GM18511 (cell line): ENCODE measurements around the gene SLC15A3.

Experiments used
- ATAC-seq: cut with Tn5 transposase; IDR thresholded peaks from one replicate; pipeline ENCODE4 v1.9.1; 2021; ENCODE audit warnings: mild to moderate bottlenecking, moderate library complexity; ENCODE audit not compliant: unreplicated experiment

The SLC15A3 gene

DNA sequence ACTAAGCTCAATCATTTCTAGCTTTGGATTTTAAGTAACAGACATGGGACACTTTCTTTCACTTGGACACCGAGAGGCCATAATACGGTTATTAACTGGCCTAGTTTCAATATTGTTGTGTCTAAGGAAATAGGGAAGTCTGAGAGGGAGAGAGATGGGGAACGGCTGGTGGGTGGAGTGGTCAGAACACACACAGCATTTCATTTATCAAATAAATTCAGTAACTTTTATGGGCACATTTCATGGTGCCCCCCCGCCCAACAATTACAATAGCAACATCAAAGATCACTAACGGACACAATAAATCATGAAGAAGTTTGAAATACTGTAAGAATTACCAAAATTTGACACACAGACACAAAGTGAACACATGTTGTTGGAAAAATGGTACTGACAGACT, 56.3 kb downstream of the SLC15A3 start:
- ATAC-seq = no peak

DNA sequence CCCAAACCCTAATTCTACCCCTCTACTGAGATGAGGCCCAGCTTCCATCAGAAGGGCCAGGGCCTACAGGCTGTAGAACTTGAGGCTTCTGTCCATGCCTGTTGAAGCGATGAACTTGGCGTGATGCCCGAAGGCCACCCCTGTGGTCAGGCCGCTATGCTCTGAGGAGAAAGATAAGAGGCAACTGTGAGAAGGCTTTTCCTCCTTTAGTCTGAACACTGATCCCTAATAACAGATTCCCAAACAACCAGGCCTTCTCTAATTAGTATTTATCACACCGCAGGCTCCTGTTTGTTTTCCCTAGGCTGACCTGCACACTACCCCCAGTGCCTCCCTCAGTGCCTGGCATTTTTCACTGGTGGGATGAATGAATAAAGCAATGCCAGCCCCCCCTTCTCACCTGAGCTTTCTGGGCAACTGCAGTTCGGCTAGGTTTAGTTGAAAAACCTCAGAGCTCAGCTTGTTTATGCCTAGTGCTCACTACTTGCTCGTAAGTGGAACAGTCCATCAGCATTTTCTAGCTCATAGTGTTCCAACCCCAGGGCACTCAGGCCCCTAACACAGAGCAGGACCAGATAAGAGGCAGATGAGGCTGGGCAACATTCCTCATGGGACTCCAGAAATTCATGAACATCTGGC, 60.8 kb downstream of the SLC15A3 start:
- ATAC-seq = no peak

DNA sequence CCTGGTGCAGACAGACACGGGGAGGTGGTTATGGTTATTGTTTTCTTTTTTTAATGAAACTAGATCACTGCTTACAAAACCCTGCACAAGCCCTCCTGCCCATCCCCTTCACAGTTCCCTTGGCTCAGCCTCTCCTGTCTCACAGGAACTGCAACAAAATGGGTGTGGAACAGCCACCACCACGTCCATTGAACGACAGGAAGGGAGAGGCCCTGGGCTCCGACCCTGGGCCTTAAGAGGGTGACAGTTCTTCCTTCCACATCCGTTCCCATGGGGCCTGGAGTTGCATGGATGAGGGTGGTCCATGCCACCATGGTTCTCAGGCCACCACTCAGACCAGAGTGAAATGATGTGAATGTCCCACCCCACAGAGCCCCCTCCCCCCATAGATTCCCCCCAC, 61.3 kb downstream of the SLC15A3 start:
- no peak for ATAC-seq

DNA sequence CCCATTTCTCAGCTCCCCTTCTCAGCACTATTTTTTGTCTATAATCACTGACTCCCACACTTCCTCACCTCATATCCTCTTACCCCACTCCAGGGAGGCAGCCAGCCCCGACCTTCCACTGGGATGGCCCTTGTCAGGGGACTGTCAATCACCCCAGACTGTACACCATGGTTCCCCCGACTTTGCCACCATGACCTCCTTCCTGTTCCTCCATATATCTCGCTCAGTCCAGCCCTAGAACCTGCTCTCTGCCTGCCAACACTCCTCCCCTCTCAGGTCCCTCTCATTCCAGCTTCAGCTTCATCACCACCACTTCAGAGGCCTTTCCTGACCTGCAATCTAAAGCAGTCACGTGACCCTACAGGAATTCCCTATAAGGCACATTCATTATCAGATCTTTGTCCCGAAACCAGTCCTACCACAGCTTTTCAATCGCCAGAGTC, 62.1 kb downstream of the SLC15A3 start:
- ATAC-seq = no peak

DNA sequence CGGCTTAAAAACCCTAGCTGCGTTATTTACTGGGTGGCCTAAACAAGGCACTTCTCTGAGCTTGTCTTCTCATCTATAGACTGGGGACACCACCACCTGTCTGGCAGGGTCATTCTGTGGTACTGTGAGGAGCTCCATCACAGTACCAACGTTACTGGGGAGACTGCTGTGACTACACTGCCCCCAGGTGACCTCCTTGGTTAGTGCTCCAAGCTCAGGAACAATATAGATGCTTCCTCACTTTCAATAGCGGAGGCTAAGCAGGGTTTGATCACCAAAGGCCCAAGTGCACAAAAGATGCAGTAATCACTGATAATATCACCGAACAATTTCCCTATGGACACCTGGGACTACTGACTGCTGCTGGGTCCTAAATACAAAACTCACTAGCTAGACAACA, 64.4 kb downstream of the SLC15A3 start:
- no peak for ATAC-seq
